GM19455 (cell line): ENCODE measurements around the gene DNLZ.
"Not testable (repeated sequence)": the region's sequence is repeated elsewhere in the genome, so short reads cannot be mapped to it uniquely, and the experiment has no call there.

Experiments
- ATAC-seq: cut with Tn5 transposase; IDR thresholded peaks from one replicate; pipeline ENCODE4 v1.9.1; 2021; ENCODE audit not compliant: unreplicated experiment

DNLZ gene

DNA sequence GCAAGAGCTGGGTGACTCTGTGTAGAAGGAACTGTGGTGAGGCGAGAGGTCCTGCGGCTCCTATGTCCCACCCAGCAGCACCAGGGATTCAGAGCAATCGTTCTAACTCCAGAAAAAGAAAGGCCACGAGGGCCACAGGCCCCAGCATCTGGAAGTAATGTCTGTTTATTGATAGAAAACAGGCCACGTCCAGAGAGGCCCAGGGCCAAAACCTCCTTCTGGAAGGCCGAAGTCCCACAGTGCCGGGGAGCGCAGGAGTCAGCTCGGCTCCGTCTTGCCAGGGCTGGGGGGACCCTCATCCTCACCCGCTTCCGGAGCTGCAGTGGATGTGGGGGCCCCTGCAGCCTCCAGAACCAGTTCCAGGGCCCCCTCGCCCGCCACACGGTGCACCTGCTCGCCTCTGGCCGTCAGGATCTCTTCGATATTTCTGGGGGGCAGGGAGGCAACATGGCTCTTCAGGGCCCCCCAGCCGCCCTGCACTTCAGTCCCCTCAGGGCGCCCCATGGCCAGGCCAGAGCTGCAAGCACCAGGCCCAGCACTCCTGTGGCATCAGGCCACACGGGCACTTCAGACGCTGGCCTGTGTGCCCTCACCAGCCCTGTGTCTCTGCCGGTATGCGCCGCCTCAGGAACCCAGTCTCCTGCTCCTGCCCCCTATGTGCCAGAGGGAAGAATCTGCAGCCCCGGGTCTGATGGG lies 1.6 kb downstream of the DNLZ start:
- ATAC-seq: no peak

DNA sequence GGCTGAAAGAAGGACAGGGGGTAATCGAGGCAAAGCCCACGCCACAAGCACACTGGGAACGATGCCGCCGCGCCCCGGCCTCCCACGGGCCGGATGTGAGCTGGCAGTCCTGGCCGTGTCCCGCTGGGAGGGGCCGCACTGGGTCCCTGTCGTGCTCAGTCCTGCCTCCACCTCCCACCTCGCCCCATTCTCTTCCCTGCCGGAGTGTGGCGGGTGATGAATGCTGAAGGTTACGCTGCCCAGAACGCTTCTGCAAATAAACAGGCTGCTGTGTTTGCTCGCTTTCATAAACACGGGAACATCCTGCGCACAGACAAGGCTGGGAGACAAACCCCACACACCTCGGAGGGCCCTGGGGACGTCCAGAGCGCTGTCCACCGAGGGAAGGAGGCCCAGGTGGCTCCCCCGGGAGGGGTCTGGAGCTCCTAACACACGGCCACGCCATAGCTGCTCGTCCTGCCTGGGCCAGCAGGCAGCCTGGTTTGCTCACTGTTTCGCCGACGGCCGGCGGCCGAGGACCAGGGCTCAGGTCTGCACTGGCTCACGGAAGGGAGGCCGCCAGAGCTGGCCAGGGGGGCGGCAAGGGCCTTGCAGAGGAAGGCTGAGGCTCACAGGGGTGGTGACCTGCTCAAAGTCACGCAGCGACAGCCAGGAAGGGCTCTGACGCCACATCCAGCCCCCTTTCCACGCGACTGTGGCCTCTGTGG lies 2.3 kb downstream of the DNLZ start:
- ATAC-seq: no peak

DNA sequence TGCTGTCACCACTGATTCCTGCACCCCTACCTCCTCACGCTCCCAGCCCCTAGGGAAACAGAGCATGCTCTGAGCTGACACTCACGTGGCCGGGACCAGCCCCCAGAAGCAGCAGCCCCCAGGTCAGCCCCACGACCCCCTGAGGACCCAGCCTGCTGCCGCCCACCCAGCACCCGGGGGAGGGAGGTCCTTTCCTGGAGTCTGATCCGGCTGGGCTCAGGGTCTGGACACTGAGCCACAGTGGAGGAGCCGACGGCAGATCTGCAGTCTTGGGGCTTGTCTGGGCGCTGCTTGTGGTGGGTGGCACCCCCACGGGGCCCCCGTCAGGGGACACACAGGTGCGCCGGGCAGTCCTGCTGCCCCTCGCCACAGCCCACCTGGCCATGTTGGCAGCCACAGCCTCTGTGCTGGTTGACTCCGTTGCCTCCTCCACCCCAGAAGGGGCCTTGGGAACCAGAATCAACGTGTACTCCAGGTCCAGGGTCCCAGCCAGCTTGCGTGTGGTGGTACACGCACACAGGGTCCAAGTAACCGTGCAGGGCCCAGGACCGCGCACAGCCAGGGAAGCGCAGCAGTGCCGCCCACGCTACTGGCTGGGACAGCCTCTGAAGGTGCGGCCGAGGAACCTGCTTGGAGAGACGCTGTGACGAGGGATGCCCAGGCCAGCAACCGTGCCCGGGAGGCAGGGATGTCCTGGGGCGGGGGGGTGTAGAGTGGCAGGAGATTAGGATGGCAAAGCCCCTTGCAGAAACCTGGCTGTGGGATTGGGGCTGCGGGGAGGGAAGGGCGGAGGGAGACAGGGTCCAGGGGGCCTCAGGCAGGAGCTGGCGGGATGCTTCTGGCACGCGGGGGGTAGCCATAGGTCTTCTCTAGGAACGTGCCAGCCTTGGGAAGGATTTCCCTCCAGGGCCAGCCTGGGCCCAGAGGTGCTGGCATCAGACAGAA lies 3.5 kb downstream of the DNLZ start:
- ATAC-seq: no peak

DNA sequence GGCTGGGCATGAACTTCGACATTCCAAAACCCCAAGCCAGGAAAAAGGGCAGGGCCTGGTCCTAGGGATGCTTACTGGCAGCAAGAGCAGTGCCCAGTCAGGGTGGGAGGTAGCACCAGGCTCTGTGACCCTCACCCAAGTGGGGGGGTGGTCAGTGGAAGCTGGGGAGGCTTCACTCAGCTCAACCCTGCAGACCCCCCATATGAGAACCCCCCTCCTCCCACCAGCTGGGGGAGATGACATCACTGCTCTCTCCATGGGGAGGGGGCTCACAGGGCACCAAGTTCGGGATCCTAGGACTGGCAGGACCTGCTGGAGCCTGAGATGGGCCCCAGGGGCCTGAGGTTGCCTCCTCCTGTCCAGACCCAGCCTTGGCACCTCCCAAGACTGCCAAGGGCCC lies 4.7 kb downstream of the DNLZ start:
- ATAC-seq: no peak

DNA sequence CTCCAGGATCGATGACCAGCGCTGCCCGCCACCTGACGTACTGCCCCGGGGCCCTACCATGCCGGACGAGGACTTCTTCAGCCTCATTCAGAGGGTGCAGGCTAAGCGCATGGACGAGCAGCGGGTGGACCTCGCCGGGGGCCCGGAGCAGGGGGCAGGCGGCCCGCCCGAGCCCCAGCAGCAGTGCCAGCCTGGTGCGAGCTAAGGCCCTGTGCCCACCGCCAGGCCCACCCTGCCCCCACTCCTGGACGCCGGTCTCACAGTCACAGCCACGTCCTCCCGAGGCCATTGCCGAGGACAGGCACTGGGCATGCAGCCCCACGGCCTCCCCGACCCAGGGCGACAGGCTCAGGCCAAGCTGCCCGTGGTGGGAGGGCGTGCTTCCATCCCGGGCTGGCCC lies 5.5 kb downstream of the DNLZ start:
- no peak for ATAC-seq

DNA sequence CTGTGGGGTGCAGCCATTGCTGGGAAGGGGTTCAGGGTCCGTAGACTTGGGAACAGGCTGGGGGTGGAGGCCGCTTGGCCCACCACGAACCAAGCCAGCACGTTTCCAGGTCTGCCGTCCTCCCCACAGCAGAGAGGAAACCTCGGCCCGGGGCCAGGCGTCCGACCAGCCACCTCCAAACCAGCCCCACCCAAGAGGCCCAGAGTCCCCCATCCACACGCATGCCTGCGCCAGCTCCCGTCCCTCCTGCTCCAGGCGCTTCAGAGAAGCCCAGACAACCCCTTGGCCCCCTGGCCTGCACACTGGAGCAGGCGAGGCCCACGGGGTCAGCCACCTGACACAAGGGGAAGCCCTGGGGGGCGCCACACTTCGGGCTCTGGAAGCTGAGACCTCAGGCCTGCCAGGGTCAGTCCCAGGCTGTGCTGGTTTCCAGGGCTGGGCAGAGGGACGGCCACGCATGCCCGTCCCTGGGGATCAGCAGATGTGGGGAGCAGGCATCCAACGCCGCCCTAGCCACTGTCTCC lies 6.3 kb downstream of the DNLZ start:
- ATAC-seq: no peak

DNA sequence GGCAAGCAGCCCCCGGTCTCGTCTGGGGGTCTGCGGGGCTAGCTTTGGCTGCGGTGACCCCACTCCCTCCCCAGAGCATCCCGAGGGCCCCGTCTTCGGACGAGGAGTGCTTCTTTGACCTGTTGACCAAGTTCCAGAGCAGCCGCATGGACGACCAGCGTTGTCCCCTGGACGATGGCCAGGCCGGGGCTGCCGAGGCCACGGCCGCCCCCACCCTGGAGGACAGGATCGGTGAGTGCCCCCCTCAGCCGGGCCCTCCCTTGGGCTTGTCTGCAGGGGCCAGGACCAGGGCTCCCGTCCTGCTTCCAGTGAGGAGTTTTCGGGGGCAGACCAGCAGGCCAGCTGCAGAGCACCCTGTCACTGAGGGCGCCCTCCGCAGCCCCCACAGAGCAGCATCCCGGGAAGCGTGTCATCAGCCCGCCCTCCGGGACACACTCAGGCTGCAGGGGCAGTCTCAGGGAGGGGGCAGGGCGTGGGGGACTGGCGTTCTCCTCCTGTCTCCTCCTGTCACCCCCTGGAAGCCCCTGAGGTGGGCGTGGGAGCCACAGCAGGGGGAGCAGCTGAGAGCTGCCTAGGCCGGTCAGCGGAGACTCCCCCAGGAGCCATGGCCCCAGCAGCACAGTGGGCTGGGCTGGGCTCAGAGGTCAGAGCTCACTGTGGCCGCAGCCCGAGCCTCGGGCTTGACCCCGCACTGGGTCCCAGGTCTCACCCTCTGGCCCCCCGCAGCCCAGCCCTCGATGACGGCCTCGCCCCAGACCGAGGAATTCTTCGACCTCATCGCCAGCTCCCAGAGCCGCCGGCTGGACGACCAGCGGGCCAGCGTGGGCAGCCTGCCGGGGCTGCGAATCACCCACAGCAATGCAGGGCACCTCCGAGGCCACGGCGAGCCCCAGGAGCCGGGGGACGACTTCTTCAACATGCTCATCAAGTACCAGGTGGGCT lies 7.7 kb downstream of the DNLZ start:
- no peak for ATAC-seq

DNA sequence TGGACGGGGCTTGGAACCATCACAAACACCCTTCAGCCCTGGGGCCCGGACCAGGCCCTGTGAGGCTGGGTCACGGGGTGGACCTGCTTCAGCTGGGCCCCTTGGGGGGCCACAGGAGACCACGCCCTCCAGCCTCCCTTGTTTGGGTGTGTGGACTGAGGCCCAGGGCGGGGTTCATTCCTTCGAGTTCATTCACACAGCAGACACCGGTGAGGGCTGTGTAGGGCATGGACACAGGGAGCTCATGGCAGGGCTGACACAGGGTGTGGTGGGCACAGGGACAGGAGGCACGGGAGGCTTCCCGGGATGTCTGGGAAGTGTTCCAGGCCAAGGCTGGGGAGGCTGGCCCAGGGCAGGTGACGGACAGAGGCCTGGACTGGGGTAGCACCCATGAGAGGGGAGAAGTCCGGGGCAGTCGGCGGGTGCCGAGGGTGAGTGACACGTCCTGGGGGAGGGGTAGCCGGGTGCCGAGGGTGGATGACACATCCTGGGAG lies 8.9 kb downstream of the DNLZ start:
- no peak for ATAC-seq

DNA sequence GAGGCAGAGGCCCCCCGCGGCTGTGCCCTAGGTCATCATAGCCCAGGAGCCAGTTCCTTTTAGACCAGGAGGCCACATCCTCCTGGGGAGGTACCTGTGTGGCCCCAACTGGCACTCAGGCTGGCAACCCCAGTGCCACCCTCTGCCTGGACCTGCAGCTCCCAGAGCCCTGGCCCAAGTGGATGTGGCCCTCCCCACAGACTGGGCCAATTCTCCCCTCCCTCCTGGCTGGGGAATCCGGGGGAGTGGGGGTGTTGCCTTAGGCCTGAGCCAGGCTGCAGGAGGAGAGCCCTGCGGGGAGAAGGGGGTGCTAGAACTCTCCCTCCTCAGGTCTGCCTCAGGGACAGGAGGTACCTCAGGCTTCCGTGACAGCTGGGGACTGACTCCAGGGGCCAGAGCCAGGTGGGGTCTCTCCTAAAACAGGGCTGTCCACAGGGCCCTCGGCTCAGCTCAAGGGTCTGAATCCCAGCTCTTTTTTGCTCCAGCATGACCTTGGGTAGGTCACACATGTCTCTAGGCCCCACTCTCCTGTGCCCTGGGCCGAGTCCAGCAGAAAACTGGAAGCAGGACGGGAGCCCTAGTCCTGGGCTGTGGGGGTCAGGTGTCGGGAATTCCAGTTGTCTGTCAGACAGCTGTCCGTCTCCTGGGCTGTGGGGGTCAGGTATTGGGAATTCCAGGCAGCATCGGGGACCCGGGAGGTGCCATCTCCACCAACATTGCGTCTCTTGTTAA lies 9.6 kb downstream of the DNLZ start:
- no peak for ATAC-seq

DNA sequence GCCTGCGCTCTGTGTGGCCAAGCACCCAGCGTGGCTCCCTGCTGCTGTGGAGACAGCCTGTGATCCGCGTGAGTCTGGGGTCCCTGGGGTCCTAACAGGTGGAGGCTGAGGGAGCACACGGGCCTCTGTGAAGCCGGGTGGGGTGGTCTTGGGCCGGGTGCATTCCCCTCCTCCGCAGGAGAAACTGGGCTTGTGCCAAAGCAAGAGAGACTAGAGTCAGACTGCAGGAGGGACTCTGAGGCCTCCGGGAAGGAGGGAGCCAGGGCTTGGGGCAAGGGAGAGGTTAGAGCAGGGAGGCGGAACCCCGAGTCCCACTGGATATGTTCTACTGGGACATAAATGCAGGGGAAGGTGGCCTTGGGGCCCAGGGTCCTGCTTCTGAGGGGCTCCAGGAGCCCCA lies 10.5 kb downstream of the DNLZ start:
- no peak for ATAC-seq

DNA sequence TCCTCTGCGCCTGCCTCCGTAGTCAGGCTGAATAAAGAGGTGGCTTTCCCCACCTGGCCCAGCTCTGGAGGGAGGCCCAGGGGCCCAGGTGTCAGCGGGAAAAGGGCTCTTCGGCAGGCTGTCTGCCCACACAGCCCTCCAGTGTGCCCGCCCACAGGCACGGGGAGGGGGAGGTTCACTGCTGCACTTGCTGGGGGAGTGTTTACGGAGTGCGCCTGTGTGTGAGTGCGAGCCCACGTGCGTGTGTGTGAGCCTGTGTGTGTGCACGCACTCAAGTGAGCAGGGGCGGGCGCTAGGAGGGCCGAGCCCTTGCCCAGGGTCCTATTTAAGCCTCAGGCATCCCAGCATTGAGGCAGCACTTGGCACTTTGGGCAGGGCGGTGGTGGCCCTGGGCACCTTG lies 10.9 kb downstream of the DNLZ start:
- no peak for ATAC-seq

DNA sequence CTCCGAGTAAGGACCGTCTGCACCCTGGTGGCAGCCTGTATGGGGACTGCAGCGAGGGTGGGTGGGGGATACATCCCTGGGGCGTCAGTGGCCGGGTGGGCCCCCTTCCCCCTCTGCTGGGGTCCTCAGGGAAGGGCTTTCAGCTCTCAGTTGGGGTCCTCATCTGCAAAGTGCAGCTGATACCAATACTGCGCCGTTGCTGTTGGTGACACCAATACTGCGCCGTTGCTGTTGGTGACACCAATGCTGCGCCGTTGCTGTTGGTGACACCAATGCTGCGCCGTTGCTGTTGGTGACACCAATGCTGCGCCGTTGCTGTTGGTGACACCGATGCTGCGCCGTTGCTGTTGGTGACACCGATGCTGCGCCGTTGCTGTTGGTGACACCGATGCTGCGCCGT lies 11.7 kb downstream of the DNLZ start:
- ATAC-seq: not testable (repeated sequence)

DNA sequence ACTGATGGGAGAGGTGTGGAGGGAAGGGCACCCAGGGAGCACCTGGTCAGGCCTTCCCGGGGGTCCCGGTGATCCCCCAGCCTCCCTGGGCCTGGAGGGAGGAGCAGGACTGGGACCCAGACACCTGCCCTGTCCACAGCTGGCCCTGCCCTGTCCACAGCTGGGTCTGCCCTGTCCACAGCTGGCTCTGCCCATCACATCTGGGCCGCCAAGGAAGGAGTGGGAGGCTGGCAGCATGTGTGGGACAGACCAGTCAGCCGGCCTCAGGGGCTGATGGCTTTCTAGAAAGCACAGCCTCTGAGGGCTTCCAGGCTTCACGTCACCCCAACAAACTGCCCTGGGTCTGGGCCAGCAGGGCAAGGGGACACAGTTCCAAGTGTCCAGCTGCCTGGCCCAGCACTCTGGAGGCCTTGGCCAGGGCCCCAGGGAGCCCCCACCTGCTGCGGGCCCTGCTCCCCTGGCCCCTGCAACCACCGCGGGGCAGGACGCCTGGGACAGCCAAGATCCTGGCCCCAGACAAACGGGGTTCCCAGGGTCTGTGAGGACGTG lies 12.2 kb downstream of the DNLZ start:
- no peak for ATAC-seq

DNA sequence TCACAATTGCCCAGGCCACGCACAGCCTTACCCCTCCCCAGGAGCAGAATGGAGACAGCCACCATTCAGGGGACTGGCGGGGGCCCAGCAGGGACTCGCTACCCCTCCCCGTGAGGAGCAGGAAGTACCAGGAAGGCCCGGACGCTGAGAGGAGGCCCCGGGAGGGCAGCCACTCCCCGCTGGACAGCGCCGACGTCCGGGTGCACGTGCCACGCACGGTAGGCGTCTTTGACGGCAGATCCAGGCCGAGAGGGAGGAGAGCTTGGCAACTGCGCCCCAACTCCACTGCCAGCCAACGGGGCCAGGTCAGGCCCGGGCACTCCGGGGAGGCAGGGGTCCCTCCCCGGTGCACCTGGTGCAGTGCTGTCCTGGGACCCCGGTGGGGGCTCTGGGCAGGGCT lies 14.0 kb downstream of the DNLZ start:
- ATAC-seq: no peak

DNA sequence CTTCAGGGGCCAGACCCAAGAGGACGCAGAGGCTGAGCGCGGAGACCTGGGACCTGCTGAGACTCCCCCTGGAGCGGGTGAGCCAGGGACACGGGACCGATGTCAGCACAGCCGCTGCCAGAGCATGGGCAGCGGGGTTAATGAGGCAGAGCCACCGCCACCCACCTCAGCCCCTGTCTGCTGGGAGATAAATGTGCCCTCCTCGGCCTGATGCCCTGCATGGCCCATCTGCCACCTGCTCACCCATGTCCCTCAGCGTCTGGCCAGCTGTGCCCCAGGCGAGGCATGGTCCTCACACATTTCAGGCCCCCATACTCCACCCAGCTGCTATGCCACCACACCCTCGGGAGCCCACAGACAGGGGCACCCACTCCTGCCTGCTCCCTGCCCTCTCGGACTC lies 14.9 kb downstream of the DNLZ start:
- no peak for ATAC-seq

DNA sequence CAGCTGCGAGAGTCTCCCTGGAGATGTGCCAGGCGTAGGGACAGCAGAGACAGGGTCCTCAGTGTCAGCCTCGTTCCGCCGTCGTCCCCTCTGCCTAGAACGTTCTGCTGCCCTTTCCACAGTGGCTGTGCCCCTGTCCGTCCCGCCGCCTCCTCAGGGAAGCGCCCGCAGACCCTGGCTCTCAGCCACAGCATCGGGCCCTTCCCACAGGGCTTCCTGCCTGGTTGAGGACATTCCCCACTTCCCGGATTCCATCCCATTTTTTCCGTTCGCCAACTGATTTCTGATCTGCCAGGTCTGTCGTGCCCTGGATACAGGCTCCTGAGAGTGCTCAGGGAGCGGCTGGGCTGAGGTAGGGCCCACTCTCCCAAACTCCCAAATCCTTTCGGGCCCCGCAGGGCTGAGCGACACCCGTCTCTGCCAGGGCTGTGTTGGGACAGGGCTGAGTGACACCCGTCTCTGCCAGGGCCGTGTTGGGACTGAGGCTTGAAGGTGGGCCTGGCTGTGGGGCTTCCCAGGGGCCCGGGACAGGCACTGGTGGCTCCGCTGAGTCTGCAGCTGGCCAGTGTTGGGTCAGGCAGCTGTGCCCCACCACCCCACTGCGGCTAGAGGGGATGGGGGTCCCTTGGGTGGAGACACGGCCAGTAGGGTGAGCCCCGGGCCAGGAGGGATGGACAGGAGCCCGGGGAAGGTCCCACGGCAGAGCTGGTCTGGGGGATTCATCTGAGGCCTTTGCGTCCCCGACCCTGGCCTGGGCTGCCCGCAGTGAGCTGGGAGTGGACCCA lies 15.9 kb downstream of the DNLZ start:
- no peak for ATAC-seq

DNA sequence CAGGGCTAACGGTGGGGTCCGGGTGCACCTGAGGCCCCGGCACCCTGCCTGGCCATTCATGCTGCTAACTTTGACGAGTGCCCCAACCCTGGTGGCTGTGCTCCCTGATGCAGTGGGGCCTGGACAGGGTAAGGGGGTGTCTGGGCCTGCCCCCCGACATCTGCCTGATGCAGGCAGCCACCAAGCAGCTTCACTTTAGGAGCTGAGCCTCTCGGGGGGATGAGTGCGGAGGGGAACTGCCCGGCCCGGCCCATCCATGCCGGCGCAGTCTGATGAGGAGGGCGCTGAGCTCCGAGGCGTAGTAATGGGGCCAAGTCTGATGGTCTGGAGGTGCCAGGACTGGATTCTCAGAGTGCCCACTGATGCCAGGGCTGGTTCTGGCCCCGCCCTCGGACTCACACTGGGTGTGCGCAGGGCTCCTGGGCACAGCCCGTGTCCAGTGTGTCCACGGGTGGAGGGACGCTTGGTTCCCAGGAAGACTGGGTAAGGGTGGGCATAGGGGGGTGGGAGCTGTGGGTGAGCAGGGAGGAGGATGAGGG lies 16.5 kb downstream of the DNLZ start:
- no peak for ATAC-seq

DNA sequence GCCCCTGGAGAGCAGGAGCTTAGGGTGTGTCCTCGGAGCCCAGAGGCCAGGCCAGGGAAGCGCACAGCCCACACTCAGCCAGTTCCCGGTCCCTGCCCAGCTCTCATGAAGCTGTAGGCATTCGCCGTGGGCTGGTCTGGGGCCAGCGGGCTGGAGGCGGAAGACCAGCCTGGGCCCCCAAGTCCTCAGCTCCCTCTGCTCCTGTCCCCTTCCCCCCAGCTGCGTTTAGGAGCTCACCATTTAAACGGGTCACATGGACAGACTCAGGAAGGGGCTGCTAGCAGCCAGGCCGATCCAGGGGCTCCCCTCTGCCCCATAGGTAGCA lies 17.4 kb downstream of the DNLZ start:
- no peak for ATAC-seq
